GM19099 (cell line): ENCODE measurements around the gene DCBLD1.

ENCODE experiments used
- POLR2A ChIP-seq: IDR thresholded peaks from 3 replicates; pipeline ENCODE4 v1.6.1; 2011; ENCODE audit warnings: low read depth; ENCODE audit not compliant: insufficient read length; ENCODE audit errors: extremely low read depth

The DCBLD1 gene

DNA sequence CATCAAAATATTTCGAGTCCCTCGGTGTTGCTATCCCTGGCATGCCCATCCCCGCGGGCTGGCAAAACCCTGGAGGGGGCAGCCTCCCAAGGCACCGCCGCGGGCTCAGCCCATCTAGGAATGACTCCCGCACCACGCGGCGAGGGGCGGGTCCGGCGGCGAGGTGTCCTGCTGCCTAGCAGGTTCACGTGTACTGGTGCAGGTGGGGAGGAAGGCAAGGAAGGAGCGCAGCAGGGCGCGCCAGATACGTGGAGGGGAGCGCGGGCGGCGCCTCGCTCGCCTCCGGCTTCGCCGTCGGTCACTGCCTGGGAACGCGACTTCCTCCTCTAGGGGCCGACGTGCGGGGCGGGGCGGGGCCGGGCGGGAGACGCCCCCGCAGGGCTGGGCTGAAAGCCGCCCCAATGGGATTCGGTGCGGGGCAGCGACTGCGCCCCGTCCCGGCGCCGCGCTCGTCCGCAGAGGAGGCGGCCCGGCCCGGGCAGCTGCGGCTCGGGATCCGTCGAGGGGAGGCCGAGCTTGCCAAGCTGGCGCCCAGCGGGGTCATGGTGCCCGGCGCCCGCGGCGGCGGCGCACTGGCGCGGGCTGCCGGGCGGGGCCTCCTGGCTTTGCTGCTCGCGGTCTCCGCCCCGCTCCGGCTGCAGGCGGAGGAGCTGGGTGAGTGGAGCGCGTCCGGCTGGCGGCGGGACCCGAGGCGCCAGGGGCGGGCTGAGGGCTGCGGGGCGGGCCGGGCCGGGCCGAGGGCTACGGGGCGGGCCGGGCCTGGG lies at the start of gene DCBLD1:
Gene DCBLD1, plus strand, starts transcription at position 435 of the 764 bp plus-strand sequence. Its CDS starts 108 bp downstream, at position 543.
- peak; percentile 62 for TF ChIP-seq POLR2A

DNA sequence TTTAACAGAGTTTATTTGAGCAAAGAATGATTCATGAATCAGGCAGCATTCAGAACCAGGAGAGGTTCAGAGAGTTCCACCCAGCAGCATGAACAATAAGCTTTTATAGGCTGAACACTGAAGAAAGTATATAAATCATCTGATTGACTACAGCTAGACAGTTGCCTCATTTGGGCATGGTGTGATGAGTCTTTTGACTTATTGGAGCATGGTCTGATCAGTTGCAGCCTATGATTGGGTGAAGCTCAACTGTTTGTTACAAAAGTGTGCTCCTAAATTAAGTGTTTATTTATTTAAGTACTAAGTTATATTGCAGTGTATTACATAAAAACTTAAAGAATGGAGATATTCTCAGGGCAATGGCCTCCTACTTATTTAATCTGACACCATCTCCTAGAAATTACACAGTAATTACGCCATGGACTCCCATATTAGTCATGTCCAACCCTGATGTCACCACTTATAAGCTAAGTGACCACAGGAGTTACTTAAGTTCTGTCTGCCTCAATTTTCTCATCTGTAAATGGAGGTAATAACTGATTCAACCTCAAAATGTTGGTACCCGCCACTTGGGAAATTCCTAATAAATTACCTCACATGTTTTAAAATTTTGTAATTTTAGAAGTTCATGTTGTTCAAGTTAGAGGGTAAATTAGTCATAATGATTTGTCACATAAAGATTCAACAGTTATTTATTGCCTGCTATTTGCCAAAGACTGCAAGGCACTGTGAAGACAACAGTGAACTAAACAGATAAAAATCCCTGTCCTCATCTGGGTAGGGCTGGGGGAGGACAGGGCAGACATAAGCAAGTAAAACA lies 41.6 kb upstream of the DCBLD1 start:
- TF ChIP-seq POLR2A, result no peak

DNA sequence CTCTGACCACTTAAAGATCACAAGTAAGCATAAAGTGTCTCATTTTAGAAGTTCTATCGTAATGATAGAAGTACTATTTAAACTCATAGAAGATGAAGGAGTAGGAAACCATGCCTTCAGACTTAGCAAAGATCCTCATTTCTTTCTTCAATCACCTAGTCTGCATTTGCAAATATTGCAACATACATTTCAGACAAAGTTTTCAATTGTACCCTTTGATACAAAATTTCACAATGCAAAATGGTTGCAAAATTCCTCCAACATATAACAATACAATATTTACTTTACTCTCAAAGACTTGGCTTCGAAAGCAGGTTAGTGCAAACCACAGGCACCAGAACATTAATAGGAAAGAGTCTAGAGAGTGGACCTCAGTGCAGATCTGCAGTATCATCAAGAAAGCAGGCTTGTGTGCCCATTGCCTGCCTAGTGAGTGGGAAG lies 40.6 kb upstream of the DCBLD1 start:
- TF ChIP-seq POLR2A, result no peak

DNA sequence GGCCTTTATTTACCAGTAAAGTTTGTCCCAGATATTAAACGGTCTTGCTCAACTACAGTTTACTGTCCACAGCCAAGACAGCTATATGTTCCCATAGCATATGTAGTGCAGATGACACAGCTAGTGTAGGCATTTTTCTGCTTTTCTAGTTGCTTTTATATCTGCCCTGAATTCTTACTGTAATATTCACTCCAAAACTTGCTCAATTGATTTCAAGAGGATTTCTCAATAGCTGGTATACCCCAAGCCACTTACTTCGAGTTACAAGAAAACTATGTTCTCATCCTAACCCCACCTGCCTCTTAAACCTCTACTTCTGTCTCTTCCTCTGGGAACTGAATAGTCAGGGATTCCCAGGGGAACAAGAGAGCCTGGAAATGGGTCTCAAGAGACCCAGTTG lies 37.9 kb upstream of the DCBLD1 start:
- no peak for TF ChIP-seq POLR2A

DNA sequence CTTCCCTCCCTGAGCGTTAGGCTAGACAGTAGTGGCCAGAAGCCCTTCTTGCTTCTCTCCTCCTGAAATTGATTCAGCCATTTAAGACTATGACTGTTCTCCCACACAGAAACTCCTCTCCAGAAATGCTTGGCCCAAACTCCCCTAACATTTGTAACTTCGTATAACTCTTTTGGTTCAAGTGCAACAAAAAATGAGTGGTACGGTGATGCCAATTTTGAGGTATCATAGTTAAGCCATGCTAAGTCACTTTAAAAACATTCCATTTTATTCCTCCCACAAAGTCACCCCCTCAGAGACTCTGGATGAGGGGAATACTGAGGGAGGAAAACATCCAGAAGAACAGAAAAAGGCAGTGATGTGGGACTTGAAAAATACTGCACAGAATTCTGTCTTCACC lies 35.6 kb upstream of the DCBLD1 start:
- no peak for TF ChIP-seq POLR2A

DNA sequence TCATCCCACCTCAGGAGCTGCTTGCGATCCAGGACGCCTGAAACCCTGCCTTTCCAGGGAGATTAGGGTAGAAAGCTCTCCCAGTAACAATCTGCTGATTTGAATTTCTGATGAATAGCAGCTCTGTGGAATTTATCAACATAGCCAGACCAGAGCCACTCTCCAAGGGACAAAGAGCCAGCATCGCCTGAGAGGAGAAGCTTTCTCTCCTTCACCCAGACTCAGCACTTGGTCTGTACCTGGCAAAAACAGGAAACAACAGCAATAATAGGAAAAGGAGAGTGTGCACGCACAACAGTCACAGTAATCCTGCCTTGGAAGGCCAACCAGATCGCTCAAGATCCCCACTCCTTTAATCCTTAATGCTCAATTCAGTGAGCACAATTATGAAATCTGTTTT lies 34.5 kb upstream of the DCBLD1 start:
- no peak for TF ChIP-seq POLR2A

DNA sequence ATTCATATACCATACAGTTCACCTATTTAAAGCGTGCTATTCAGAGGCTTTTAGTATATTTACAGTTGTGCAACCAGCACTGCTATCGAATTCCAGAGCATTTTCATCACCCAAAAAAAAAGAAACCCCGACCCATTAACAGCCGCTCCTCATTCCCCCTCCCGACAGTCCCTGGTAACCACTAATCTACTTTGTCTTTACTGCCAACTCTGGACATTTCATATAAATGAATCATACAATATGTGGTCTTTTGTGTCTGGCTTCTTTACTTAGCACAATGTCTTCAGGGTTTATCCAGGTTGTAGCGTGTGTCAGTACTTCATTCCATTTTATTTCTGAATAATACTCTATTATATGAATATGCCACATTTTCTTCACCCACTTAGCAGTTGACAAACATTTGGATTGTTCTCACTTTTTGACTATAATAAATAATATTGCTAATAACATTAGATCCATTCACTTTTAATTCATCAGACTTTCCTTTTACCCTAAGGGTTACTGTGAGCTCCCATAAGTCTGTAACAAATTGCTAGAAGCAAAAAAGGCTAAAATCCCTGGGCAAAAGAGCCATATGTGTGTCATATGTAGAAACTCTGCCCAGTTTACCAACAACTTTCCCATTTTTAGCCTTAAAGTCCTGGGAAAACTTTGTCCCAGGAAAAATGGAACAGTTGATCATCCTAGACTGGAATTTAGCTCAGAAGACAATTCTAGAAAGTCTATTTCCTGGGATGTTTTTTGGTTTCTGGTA lies 33.6 kb upstream of the DCBLD1 start:
- no peak for TF ChIP-seq POLR2A

DNA sequence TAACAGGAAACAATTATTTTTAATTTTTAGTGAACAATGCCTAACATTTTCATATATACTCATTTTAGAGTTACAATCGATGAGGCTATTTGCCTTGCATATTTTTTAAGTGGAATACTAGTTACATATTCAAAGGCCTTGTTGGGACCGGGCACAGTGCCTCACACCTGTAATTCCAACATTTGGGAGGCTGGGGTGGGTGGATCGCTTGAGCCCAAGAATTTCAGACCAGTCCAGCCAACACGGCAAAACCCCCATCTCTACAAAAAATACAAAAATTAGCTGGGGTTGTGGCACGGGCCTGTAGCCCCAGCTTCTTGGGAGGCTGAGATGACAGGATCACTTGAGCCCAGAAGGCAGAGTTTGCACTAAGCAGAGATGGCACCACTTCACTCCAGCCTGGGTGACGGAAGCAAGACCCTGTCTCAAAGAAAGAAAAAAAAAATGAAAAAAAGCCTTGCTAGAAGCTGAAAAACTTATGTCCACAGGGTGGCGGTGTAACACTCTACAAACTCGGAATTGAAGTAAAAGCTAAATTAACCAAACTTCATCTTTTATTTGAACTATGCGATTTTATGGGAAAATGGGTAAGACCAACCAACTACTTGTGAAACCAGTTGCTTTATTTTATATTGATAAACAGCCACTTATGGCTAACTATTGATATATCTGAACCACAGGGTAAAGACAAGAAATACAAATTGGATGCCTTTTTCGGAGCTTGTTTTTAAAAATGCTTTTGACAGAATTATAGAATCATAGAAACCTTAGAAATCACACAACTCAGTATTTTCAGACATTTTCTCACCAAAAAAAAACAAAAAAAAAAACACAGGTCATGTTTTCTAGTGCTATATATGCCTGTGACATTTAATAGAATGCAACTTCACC lies 32.7 kb upstream of the DCBLD1 start:
- no peak for TF ChIP-seq POLR2A

DNA sequence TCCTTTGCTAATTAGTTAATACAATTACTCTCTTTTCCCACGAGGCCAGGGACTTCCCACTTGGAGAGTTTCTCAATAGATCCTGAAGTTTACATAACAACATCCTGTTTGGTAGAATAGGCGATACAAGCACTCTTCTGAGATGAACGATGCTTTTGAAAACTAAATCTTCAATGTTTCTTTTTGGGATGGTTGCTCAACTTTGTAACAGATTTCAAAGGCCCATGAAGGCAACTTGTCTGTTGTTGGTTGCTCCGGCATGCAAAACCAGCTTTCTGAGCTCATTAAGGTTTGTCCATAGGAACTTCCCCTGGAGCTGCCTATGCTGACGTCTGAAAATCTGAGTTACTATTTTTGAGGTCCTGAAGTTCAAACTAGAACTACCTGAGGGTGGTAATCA lies 30.8 kb upstream of the DCBLD1 start:
- no peak for TF ChIP-seq POLR2A

DNA sequence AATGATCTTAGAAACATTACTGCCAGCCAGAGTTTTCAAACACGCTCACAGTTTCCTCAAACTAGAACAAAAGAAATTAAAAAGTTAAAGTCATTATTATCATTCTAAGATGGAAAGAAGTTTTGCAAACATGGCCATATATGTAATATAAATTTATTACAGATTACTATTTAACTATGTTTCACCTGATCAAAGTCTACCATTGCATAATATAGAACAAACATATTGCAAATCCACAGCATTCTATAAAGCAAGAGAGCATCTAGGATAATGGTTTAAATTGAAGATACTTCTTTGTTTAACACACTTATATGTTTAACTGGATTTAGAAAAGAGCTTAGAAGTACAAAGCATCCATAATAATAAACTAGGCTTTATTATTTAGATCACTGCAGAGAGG lies 26.2 kb upstream of the DCBLD1 start:
- no peak for TF ChIP-seq POLR2A

DNA sequence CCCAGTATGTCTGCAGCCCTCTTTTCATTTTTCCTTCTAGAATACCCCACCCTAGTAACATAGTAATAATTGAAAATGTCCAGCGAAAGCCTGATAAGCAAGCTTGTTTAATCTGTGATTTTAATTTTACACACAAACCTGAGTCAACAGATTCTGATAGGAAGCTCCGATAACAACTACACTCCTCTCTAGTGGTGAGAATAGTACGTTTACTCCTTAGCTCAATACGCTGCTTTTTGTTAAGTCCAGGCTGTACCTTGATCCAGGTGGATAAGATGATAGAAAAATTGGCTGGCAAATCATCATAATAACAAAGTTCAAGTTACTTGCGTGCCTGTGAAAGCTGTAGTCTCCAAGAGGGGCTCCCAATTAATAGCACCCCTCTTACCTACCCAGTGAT lies 25.5 kb upstream of the DCBLD1 start:
- TF ChIP-seq POLR2A, result no peak

DNA sequence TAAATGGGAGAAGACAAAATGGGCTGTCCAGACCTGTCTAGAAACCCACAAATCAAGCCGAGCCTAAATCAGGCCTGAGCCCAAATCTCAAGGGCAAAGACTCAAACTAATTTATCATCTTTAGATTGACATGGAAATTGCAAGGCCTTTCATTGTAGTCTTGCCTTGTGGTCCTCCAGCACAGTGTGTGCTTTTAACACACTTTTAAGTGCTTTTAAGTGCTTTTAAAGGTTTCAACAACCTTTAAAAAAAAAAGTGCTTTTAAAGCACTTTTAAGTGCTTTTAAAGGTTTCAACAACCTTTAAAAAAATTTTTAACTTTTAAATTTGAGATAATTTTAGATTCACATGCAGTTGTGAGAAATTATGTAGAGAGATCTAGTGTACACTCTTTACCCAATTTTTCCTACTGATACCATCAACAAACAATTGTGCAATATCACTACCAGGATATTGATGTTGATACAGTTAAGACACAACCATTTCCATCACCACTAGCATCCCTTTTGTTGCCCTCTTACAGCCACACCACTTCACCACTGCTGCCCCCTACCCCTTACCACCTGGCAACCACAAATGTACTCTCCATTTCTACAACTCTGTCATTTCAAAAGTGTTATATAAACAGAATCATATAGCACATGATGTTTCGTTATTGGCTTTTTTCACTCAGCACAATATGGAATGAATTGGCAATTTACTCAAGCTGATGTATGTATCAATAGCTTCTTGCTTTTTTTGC lies 23.1 kb upstream of the DCBLD1 start:
- no peak for TF ChIP-seq POLR2A

DNA sequence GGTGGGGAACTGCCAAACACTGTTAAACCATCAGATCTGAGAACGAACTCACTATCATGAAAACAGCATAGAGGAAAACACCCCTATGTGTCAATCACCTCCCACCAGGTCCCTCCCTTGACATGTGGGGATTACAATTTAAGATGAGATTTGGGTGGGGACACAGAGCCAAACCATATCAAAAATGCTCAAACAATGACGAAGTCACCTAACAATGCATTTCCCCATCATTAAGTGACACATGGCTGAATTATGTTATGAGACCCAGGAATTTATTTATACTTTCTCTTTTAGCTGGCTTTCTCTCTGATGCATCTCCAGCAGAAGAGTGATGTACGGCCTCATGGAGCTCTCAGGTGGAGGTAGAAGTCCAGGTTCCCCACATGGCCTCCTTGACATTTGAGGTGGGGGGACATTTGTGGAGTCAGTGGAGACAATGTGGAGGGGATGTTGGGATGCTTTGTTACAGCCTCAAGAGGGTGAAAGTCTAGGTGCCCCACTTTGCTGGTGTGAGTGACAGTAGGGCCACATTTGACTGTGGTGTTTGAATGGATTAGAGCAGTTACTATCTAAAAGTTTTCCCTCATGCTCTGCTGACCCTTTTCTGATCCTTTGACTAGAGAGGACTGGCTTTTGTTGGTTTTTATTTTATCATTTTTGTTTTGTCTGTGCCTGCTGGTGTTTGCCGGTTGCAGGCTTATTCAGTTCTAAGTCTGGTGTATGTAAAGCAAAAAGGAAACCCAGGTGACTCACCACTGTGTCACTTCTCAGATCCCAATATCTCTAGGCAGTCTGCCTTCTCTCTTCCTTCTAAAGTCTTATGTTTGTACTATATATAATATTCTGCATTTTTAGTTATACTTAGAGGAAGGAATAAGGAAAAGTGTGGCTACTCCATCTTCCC lies 18.5 kb upstream of the DCBLD1 start:
- no peak for TF ChIP-seq POLR2A

DNA sequence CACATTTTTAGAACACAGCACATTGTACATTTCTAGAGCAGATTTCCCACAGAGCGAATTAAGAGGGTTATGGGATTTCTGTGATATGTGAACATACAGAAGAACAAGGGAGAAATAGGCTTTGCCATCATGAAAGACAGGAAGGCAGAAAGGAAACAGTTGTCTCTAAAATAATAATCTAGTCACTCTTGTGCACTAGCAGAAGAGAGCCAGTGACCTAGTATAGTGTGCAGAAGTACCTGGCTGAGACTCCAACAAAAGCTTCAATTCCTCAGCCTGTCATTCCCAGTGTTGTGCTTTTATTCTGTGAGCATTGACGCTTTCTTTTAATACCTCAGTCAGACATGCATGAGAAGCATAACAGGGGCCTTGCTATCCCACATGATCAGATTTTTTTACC lies 17.8 kb upstream of the DCBLD1 start:
- TF ChIP-seq POLR2A, result no peak
